Measurements from ENCODE around the gene SF1. TPM values are rescaled to one million over a fixed set of nuclear protein-coding genes. Genes with fewer than 3 reads are reported as not detected.

The SF1 gene
- total RNA-seq, 3 donors from 2014 or later (not counting 1 experiment from before 2014, with no cell fraction given) = 841 to 864 (median 845) TPM

DNA sequence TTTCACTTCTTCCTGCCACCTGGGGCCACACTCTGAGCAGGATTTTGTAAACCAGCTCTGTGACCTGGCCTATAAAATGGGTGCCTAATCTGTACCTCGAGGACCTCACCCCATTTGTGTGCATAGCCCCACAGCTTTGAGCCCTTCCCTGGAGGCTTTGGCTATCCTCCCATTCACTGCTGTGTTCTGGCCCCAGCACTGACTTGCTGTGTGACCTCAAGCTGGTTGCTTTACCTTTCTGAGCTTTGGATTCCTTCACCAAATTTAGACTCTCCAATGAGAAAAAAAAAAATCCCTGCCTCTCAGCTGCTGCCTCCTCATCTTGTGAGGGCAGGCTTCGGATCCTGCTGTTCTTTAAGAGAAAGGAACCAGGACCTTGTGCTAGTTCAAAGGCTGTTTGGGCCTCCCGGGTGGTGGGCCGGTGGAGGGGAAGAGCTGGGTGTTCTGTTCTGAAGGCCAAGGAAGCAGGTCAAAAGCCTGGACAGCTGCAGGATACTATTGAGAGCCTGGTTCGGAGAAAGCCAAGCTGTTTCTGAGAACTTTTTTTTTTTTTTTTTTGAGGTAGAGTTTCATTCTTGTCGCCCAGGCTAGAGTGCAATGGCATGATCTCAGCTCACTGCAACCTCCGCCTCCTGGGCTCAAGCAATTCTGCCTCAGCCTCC, 17.5 kb downstream of the SF1 start:
- no peaks in the 10 kb centered on the region for H3K27me3 ChIP-seq (ENCODE audit: control insufficient read depth, insufficient read depth, low read length)
- H3K36me3 ChIP-seq (ENCODE audit: control insufficient read depth, insufficient read depth, low read length) = peaks cover 20% of the 10 kb centered on the region
- Mint-ChIP-seq H3K9me3 (no peaks in the 10 kb centered on the region), H3K27ac (peak overlapping the region; percentile 95 to 96), H3K36me3 (peaks cover 12% of the 10 kb centered on the region), H3K4me3 (peak overlapping the region; percentile 79), H3K27me3 (ENCODE audit: low read depth in 2 of 2) (no peaks in the 10 kb centered on the region), H3K4me1 (peaks cover 61 to 72% of the 10 kb centered on the region in 2 donors)
- no peak for DNase-seq
- peaks cover 85% of the 10 kb centered on the region for H3K4me1 ChIP-seq (ENCODE audit: control insufficient read depth, insufficient read depth, low read length)
- no peak for ATAC-seq
- H3K4me3 ChIP-seq (ENCODE audit: low read length) = no peak overlapping the region
- H3K9me3 ChIP-seq (ENCODE audit: control insufficient read depth, insufficient read depth, low read length) = no peaks in the 10 kb centered on the region
- peak overlapping the region; percentile 44 for H3K27ac ChIP-seq (ENCODE audit: low read length)
- TF ChIP-seq CTCF (IDR thresholded peaks at IDR 0.05) = no peak
- intact Hi-C loops (cut with micrococcal nuclease) = no loop called here
- WGBS (ENCODE audit: insufficient coverage) = 54% methylated on average over 7 of the region's 7 CpGs

DNA sequence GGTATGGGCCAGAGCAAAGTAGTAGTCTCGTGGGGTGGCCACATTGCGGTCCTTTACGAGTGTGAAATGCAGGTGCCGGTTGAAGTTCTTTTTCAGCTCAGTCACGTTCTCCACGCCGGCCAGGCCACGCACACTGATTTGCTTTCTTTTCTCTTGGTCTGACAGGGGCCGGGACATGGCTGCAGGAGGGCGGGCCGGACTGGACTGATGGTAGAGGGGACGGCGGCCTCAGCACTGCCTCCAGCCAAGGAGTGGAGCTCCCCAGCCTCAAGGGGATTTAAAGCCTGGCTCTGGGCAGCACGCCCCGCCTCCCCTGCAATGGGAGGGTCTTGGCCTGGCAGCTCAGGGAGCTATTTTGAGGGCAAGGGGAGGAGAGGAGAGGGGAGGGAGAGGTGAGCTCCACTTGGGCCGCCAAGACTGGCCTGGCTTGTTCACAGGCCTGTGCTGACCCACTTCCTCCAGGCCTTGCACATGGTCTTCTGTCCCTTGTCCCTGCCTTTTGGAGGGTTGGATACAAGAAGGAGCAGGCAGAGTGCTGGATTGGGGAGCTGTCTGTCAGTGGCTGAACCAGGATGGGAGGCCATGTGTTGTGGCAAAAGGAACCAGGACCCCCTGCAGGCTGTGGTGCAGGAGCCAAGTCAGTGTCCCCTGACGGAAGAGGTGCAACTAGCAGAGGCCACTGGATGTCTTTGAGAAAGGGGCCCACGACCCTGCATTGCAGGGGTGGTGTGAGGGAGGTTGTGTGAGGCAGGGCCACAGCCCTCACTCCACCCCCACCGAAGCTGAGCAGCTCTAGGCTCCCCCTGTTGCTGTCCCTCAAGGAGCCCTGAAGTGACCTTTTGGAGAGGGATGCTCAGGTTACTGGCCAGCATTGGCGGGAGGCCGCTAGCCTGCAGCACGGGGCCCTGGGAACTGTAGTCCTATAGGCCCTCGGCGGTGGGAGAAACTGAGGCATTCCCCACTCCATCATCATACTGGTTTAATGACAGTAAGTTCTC, 18.3 kb downstream of the SF1 start, which contains the start of gene PYGM:
PYGM (minus strand) TSS at position 253 of the 998 bp plus-strand sequence; CDS start at position 177, 76 bp downstream.
- Histone ChIP-seq H3K36me3 (ENCODE audit: control insufficient read depth, insufficient read depth, low read length) (peaks cover 11% of the 10 kb centered on the region), H3K27ac (ENCODE audit: low read length) (peak within 1 kb of the TSS; percentile 44), H3K4me1 (ENCODE audit: control insufficient read depth, insufficient read depth, low read length) (peaks cover 77% of the 10 kb centered on the region), H3K9me3 (ENCODE audit: control insufficient read depth, insufficient read depth, low read length) (no peaks in the 10 kb centered on the region), H3K27me3 (ENCODE audit: control insufficient read depth, insufficient read depth, low read length) (no peaks in the 10 kb centered on the region), H3K4me3 (ENCODE audit: low read length) (no peak within 1 kb of the TSS)
- TF ChIP-seq CTCF (IDR thresholded peaks at IDR 0.05) = no peak
- DNase-seq = no peak
- no peak for ATAC-seq
- WGBS (ENCODE audit: insufficient coverage) = 82% methylated on average over 24 of the region's 24 CpGs
- Mint-ChIP-seq H3K4me1 (peaks cover 56 to 63% of the 10 kb centered on the region in 2 donors), H3K27ac (peak within 1 kb of the TSS; percentile 95 to 96), H3K4me3 (peak within 1 kb of the TSS; percentile 79), H3K27me3 (ENCODE audit: low read depth in 2 of 2) (no peaks in the 10 kb centered on the region), H3K9me3 (no peaks in the 10 kb centered on the region), H3K36me3 (peaks cover 9% of the 10 kb centered on the region)
- intact Hi-C loops (cut with micrococcal nuclease) = no loop called here

DNA sequence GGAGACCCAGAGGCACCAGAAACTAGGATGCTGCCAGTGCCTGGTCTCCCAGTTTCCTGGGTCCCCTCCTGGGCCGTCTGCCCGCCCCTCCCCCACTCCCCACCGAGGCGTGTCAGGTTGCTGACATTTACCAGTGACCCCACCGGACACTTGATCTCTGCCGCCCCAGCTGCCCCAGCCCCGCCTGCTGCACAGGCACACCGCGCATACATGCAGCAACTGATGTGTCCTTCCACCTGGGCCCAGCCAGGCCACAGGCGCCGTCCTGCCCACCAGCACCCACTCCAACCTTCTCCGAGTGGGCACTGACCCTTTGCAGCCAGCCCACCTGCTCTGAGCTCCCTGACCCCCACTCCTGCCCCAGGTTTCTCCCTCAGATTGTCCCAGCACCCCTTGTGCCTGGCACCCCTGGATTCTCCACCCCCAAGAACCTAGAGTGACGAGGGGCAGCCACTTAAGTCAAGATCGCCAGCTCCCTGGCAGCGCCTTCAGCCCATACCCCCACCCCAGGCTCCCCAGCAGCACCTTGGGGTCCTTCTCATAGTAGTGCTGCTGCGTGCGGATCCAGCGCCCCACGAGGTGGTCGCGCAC, 19.1 kb downstream of the SF1 start:
- intact Hi-C loops (cut with micrococcal nuclease) = no loop called here
- WGBS (ENCODE audit: insufficient coverage) = 87% methylated on average over 21 of the region's 21 CpGs
- Mint-ChIP-seq H3K36me3 (peaks cover under 1% of the 10 kb centered on the region), H3K9me3 (no peaks in the 10 kb centered on the region), H3K27me3 (ENCODE audit: low read depth in 2 of 2) (no peaks in the 10 kb centered on the region), H3K4me3 (no peak overlapping the region), H3K27ac (peak overlapping the region; percentile 95 to 96), H3K4me1 (peaks cover 48 to 56% of the 10 kb centered on the region in 2 donors)
- no peak for TF ChIP-seq CTCF (IDR thresholded peaks at IDR 0.05)
- Histone ChIP-seq H3K36me3 (ENCODE audit: control insufficient read depth, insufficient read depth, low read length) (peaks cover 8% of the 10 kb centered on the region), H3K27ac (ENCODE audit: low read length) (peak overlapping the region; percentile 40), H3K9me3 (ENCODE audit: control insufficient read depth, insufficient read depth, low read length) (no peaks in the 10 kb centered on the region), H3K4me1 (ENCODE audit: control insufficient read depth, insufficient read depth, low read length) (peaks cover 69% of the 10 kb centered on the region), H3K27me3 (ENCODE audit: control insufficient read depth, insufficient read depth, low read length) (no peaks in the 10 kb centered on the region), H3K4me3 (ENCODE audit: low read length) (no peak overlapping the region)
- no peak for DNase-seq
- no peak for ATAC-seq
